CD14-positive monocyte (primary cell): ENCODE results near the gene DHX57. TPM values are rescaled to one million over a fixed set of nuclear protein-coding genes. Genes with fewer than 3 reads are reported as not detected.

Source experiments
- DNase-seq, 3 donors: peaks; one replicate each; pipeline ENCODE4 v3.0.0-alpha.2; 2011 to 2022
- H2AFZ ChIP-seq: 2 replicates; pipeline ENCODE4 v1.6.0; 2012; ENCODE audit warnings: mild to moderate bottlenecking, low read depth, low read length, inconsistent platforms; ENCODE audit not compliant: insufficient read depth, poor library complexity, severe bottlenecking
- H3K27ac ChIP-seq, 2 donors: 1 replicate in 1 of 2; 2 replicates in 1 of 2; pipeline ENCODE4 v1.5.1; 2012 to 2013; ENCODE audit warnings: low read length in 2 of 2, control low read depth in 1 of 2, inconsistent platforms in 1 of 2, low read depth in 1 of 2, mild to moderate bottlenecking in 1 of 2
- H3K27me3 ChIP-seq, 2 donors: one replicate each; pipeline versions ENCODE4 v1.6.0 to v1.6.1; 2011 to 2013; ENCODE audit warnings: low read length in 2 of 2; ENCODE audit not compliant: control insufficient read depth in 2 of 2, insufficient read depth in 2 of 2
- H3K36me3 ChIP-seq, 2 donors: replicated peaks in 1 of 2; 1 replicate in 1 of 2; 2 replicates in 1 of 2; pipeline versions ENCODE4 v1.5.1 to v1.6.1; 2012 to 2013; ENCODE audit warnings: low read length in 2 of 2, control low read depth in 1 of 2, inconsistent platforms in 1 of 2, mild to moderate bottlenecking in 1 of 2; ENCODE audit not compliant: insufficient read depth in 2 of 2, control insufficient read depth in 1 of 2
- H3K4me1 ChIP-seq, 2 donors: 1 replicate in 1 of 2; 2 replicates in 1 of 2; pipeline versions ENCODE4 v1.5.1 to v1.6.1; 2012 to 2013; ENCODE audit warnings: low read length in 2 of 2, control low read depth in 1 of 2, inconsistent platforms in 1 of 2, mild to moderate bottlenecking in 1 of 2, moderate library complexity in 1 of 2; ENCODE audit not compliant: insufficient read depth in 2 of 2, control insufficient read depth in 1 of 2
- H3K4me2 ChIP-seq: replicated peaks from 2 replicates; pipeline ENCODE3; 2012; ENCODE audit warnings: low read length, moderate library complexity, mild to moderate bottlenecking; ENCODE audit not compliant: poor library complexity, severe bottlenecking; ENCODE audit errors: extremely low read depth
- H3K4me3 ChIP-seq, 3 experiments: fragments of 200-600 bp in 1 of 3; sonication (generic) in 1 of 3; replicated peaks in 1 of 3; 1 replicate in 2 of 3; 2 replicates in 1 of 3; pipeline ENCODE4 v1.5.1; 2011 to 2013; ENCODE audit warnings: low read length in 3 of 3, mild to moderate bottlenecking in 3 of 3, control low read depth in 2 of 3, low read depth in 2 of 3, inconsistent platforms in 1 of 3, moderate library complexity in 1 of 3
- H3K79me2 ChIP-seq: 2 replicates; pipeline ENCODE4 v1.6.0; 2012; ENCODE audit warnings: mild to moderate bottlenecking, control low read depth, inconsistent platforms, low read length, moderate library complexity; ENCODE audit not compliant: insufficient read depth
- H3K9ac ChIP-seq: 2 replicates; pipeline ENCODE4 v1.6.0; 2017; ENCODE audit warnings: low read length, mild to moderate bottlenecking; ENCODE audit not compliant: insufficient read depth, poor library complexity, severe bottlenecking
- H3K9me3 ChIP-seq, 2 donors: replicated peaks in 1 of 2; 1 replicate in 1 of 2; 2 replicates in 1 of 2; pipeline versions ENCODE4 v1.5.1 to v1.6.1; 2012 to 2013; ENCODE audit warnings: low read length in 2 of 2, control low read depth in 1 of 2; ENCODE audit not compliant: control insufficient read depth in 1 of 2, insufficient read depth in 1 of 2
- H4K20me1 ChIP-seq: 2 replicates; pipeline ENCODE4 v1.6.0; 2012; ENCODE audit warnings: mild to moderate bottlenecking, low read length, control low read depth, moderate library complexity; ENCODE audit not compliant: insufficient read depth
- H3K27ac Mint-ChIP-seq, 7 donors: one replicate each; pipeline ENCODE4 v1.8.0; 2020; ENCODE audit warnings: mild to moderate bottlenecking in 7 of 7, mixed read lengths in 7 of 7, moderate library complexity in 6 of 7, inconsistent platforms in 2 of 7
- H3K27me3 Mint-ChIP-seq, 3 donors: one replicate each; pipeline ENCODE4 v1.8.0; 2021 to 2022; ENCODE audit warnings: low read depth in 3 of 3, mild to moderate bottlenecking in 3 of 3, mixed read lengths in 3 of 3, moderate library complexity in 3 of 3, inconsistent platforms in 1 of 3
- H3K36me3 Mint-ChIP-seq, 2 donors: one replicate each; pipeline ENCODE4 v1.8.0; 2020; ENCODE audit warnings: mixed read lengths in 2 of 2, inconsistent platforms in 1 of 2, mild to moderate bottlenecking in 1 of 2
- H3K4me1 Mint-ChIP-seq: one replicate; pipeline ENCODE4 v1.8.0; 2020; ENCODE audit warnings: mild to moderate bottlenecking, mixed read lengths
- H3K4me3 Mint-ChIP-seq, 2 donors: one replicate each; pipeline ENCODE4 v1.8.0; 2020; ENCODE audit warnings: mild to moderate bottlenecking in 2 of 2, mixed read lengths in 2 of 2, moderate library complexity in 1 of 2
- H3K9me3 Mint-ChIP-seq, 7 donors: one replicate each; pipeline ENCODE4 v1.8.0; 2020 to 2022; ENCODE audit warnings: mixed read lengths in 7 of 7, mild to moderate bottlenecking in 6 of 7, moderate library complexity in 6 of 7, inconsistent platforms in 2 of 7
- WGBS: methylation state at CpG from one replicate; pipeline ENCODE4 v1.1.5; 2013; ENCODE audit warnings: missing lambda C conversion rate; ENCODE audit not compliant: insufficient coverage; 5-methylcytosine and 5-hydroxymethylcytosine counted together
- intact Hi-C, 2 donors: fragments of 100-400 bp; cut with micrococcal nuclease; formaldehyde crosslinking; loops; one replicate each; pipeline versions ENCODE4 v1.15.0 to v1.15.1; 2023
- polyA plus RNA-seq, 3 donors: library from polyadenylated mRNA; depleted of rRNA in 1 of 3; unstranded in 2 of 3; stranded (reverse) in 1 of 3; fragments of 300-500 nt in 2 of 3; fragments of >200 nt in 1 of 3; fragmentation: Illumina TruSeq in 2 of 3; gene quantifications; 1 replicate in 2 of 3; 2 replicates in 1 of 3; pipeline ENCODE4 v1.2.3, GENCODE V29; 2012 to 2021
- TF ChIP-seq, protein P1 (sequence below): fragments of 200-600 bp; IDR thresholded peaks from one replicate; pipeline ENCODE4 v1.8.0; 2022; ENCODE audit warnings: antibody characterized with exemption, mild to moderate bottlenecking

Gene DHX57
- polyA plus RNA-seq, 3 donors, result 7.7 to 13.4 (median 12.9) TPM

DNA sequence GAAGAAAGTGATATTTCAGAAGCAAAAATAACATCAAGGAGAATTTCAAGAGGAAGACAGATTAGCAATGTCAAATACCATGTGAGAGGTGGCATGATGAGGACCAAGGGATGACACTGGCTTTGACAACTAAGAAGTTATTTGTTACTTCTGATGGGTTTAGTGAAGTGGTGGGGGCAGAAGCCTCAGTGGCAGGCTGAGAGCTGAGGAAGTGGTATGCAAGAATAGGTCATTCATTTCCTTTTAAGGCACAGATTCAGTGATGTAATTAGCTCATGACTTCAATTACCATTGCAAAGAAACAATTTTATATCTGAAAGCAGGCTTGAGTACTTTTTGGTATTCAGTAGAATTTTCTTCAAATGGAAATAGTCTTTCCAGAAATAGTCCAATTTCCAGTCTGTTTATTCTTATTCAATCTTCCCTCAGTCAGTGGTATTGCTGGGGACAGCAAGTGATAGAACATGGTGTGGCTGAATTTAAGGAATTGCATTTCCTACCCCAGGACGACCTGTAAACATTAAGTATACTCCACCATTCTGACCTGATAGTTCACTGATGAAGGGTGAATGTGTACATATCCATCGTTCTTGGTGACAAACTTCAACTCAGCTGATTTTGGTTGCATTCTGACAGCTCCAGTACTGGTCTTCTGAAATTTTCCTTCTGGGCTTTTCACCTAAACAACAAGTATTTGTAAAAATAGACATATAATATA is 69.6 kb downstream of the DHX57 start:
- no peaks in the 10 kb centered on the region for H3K4me1 Mint-ChIP-seq
- WGBS, result no CpG with 5 or more reads among the region's 2 CpGs
- TF ChIP-seq, protein P1, sequence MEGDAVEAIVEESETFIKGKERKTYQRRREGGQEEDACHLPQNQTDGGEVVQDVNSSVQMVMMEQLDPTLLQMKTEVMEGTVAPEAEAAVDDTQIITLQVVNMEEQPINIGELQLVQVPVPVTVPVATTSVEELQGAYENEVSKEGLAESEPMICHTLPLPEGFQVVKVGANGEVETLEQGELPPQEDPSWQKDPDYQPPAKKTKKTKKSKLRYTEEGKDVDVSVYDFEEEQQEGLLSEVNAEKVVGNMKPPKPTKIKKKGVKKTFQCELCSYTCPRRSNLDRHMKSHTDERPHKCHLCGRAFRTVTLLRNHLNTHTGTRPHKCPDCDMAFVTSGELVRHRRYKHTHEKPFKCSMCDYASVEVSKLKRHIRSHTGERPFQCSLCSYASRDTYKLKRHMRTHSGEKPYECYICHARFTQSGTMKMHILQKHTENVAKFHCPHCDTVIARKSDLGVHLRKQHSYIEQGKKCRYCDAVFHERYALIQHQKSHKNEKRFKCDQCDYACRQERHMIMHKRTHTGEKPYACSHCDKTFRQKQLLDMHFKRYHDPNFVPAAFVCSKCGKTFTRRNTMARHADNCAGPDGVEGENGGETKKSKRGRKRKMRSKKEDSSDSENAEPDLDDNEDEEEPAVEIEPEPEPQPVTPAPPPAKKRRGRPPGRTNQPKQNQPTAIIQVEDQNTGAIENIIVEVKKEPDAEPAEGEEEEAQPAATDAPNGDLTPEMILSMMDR, result no peak
- DNase-seq, result peak; percentile 28 to 40 (median 30)
- no peaks in the 10 kb centered on the region for H4K20me1 ChIP-seq
- no peaks in the 10 kb centered on the region for H3K9me3 Mint-ChIP-seq
- H3K9ac ChIP-seq, result no peak overlapping the region
- no peaks in the 10 kb centered on the region for H3K79me2 ChIP-seq
- peak overlapping the region in 3 of 7 donors; percentile 19 to 44 (median 33) for H3K27ac Mint-ChIP-seq
- no peaks in the 10 kb centered on the region for H3K27me3 Mint-ChIP-seq
- peaks cover 16 to 17% of the 10 kb centered on the region in 2 donors for H3K4me1 ChIP-seq
- H3K27ac ChIP-seq, result peak overlapping the region in 1 of 2 donors; percentile 53
- H3K9me3 ChIP-seq, result no peaks in the 10 kb centered on the region
- H3K4me3 Mint-ChIP-seq, result no peak overlapping the region
- H3K36me3 Mint-ChIP-seq, result peaks cover 26 to 52% of the 10 kb centered on the region in 2 donors
- H3K4me3 ChIP-seq, result peak overlapping the region in 1 of 3 experiments; percentile 16
- H2AFZ ChIP-seq, result peak overlapping the region; percentile 7
- peak overlapping the region; percentile 25 for H3K4me2 ChIP-seq
- intact Hi-C loops, result no loop called here
- H3K27me3 ChIP-seq, result no peaks in the 10 kb centered on the region
- H3K36me3 ChIP-seq, result peaks cover 19 to 42% of the 10 kb centered on the region in 2 donors

DNA sequence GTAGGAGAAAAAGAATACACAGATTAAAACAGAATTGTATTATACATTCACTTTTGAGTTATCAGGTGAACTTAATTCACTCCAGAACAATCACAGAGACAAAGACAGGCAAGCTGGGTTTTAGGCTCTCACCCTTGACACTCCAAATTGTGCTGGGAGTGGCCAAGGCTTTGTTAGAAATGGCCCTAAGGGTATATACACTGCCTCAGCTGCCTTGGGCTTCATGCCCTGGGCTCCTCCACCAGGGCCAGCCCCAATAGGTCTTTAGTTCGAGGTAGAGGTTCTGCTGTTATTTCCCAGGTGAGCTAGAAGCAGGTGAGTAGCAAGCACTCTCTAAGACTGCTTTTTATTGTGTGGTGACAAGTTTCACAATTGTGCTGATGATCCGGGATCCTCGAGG is 77.8 kb downstream of the DHX57 start:
- Mint-ChIP-seq H3K9me3 (peaks cover 0 to 3% (median 0%) of the 10 kb centered on the region in 7 donors), H3K4me3 (no peak overlapping the region), H3K4me1 (no peaks in the 10 kb centered on the region), H3K36me3 (peaks cover 34 to 48% of the 10 kb centered on the region in 2 donors), H3K27ac (no peak overlapping the region), H3K27me3 (no peaks in the 10 kb centered on the region)
- WGBS, result no CpG with 5 or more reads among the region's 3 CpGs
- H3K36me3 ChIP-seq, result peaks cover 16 to 40% of the 10 kb centered on the region in 2 donors
- no peak overlapping the region for H3K4me2 ChIP-seq
- H3K9me3 ChIP-seq, result no peaks in the 10 kb centered on the region
- H3K4me3 ChIP-seq, result no peak overlapping the region
- intact Hi-C loops, result no loop called here
- no peaks in the 10 kb centered on the region for H3K4me1 ChIP-seq
- no peak overlapping the region for H3K27ac ChIP-seq
- no peak for DNase-seq
- H4K20me1 ChIP-seq, result no peaks in the 10 kb centered on the region
- no peaks in the 10 kb centered on the region for H3K79me2 ChIP-seq
- TF ChIP-seq, protein P1, result no peak
- H3K27me3 ChIP-seq, result no peaks in the 10 kb centered on the region
- H2AFZ ChIP-seq, result no peak overlapping the region
- H3K9ac ChIP-seq, result no peak overlapping the region
